Body of pancreas (tissue), 4 donors: ENCODE data around the gene S100A12. TPM values are rescaled to one million over a fixed set of nuclear protein-coding genes. Genes with fewer than 3 reads are reported as not detected.

Source experiments
- ATAC-seq: fragments of 150-250 bp; one replicate; pipeline ENCODE4 v1.9.1; 2016
- DNase-seq, 4 donors: peaks; one replicate each; pipeline ENCODE4 v3.0.0-alpha.2; 2019
- H3K27ac ChIP-seq, 4 donors: fragments of 200-600 bp; sonication (generic); 1 replicate in 3 of 4; 2 replicates in 1 of 4; pipeline versions ENCODE4 v1.5.1 to v1.6.1; 2016 to 2019; ENCODE audit warnings: mild to moderate bottlenecking in 1 of 4, mixed read lengths in 1 of 4, moderate library complexity in 1 of 4
- H3K27me3 ChIP-seq, 2 donors: fragments of 200-600 bp; sonication (generic); one replicate each; pipeline ENCODE4 v1.6.0; 2016; ENCODE audit warnings: mild to moderate bottlenecking in 1 of 2
- H3K36me3 ChIP-seq, 2 donors: fragments of 200-600 bp; sonication (generic); replicated peaks in 1 of 2; 2 replicates each; pipeline ENCODE4 v1.5.1; 2016; ENCODE audit warnings: low read depth in 2 of 2; ENCODE audit not compliant: insufficient read depth in 1 of 2
- H3K4me1 ChIP-seq: fragments of 200-600 bp; sonication (generic); one replicate; pipeline ENCODE4 v1.6.0; 2016
- H3K4me3 ChIP-seq, 2 donors: fragments of 200-600 bp; sonication (generic); 1 replicate in 1 of 2; 2 replicates in 1 of 2; pipeline ENCODE4 v1.5.1; 2016 to 2019
- H3K9me3 ChIP-seq, 3 donors: fragments of 200-600 bp; sonication (generic); 1 replicate in 2 of 3; 2 replicates in 1 of 3; pipeline ENCODE4 v1.5.1; 2016
- CTCF ChIP-seq, 7 experiments: fragments of 450-650 bp in 4 of 7; fragments of 200-600 bp in 3 of 7; sonication (generic) in 3 of 7; IDR thresholded peaks; one replicate each; pipeline ENCODE4 v1.5.1; 2016 to 2019; ENCODE audit warnings: antibody characterized with exemption in 7 of 7
- POLR2A ChIP-seq, 3 donors: fragments of 450-650 bp; IDR thresholded peaks; one replicate each; pipeline ENCODE4 v1.6.1; 2016; ENCODE audit warnings: antibody characterized with exemption in 3 of 3, mild to moderate bottlenecking in 2 of 3
- WGBS, 2 donors: methylation state at CpG; one replicate each; pipeline ENCODE4 v1.1.5; 2017; 5-methylcytosine and 5-hydroxymethylcytosine counted together
- intact Hi-C: fragments of 100-400 bp; cut with DNase I; formaldehyde crosslinking; loops from one replicate; pipeline ENCODE4 v1.15.1; 2023
- total RNA-seq, 2 donors: library from RNA; depleted of rRNA; stranded (reverse); fragments of >200 nt; gene quantifications; one replicate each; pipeline ENCODE4 v1.1.0, GENCODE V29; 2016

The S100A12 gene
- total RNA-seq, 2 donors from 2014 or later = not detected

- H3K27ac ChIP-seq = no peak overlapping the region
- H3K36me3 ChIP-seq = no peaks in the 10 kb centered on the region
- ATAC-seq (no peak), DNase-seq (no peak)
- no peaks in the 10 kb centered on the region for H3K27me3 ChIP-seq
- TF ChIP-seq POLR2A (IDR thresholded peaks at IDR 0.05) (no peak), CTCF (IDR thresholded peaks at IDR 0.05) (no peak)
- H3K4me3 ChIP-seq = no peak overlapping the region
- H3K4me1 ChIP-seq = no peaks in the 10 kb centered on the region
- intact Hi-C loops = no loop called here
- WGBS, 2 donors = 60 to 63% methylated on average over 6 of the region's 6 CpGs
- no peaks in the 10 kb centered on the region for H3K9me3 ChIP-seq
These were observed 20.4 kb upstream of the S100A12 start for GRCh38 chr1:153395776-153396175.

- H3K27me3 ChIP-seq = no peaks in the 10 kb centered on the region
- ATAC-seq (no peak), DNase-seq (no peak)
- no peaks in the 10 kb centered on the region for H3K36me3 ChIP-seq
- intact Hi-C loops = no loop called here
- no peak overlapping the region for H3K4me3 ChIP-seq
- no peak overlapping the region for H3K27ac ChIP-seq
- no peaks in the 10 kb centered on the region for H3K4me1 ChIP-seq
- no peak for TF ChIP-seq CTCF (IDR thresholded peaks at IDR 0.05)
- no peak for TF ChIP-seq POLR2A (IDR thresholded peaks at IDR 0.05)
- WGBS, 2 donors = 48 to 60% methylated on average over 7 of the region's 7 CpGs
- H3K9me3 ChIP-seq = no peaks in the 10 kb centered on the region
These were observed 19.8 kb upstream of the S100A12 start for GRCh38 chr1:153395136-153395685.

GRCh38 chr1:153394391-153394790 is 19.0 kb upstream of the S100A12 start:
- 61 to 63% methylated on average over 4 to 5 of the region's 5 CpGs for WGBS, 2 donors
- no peak overlapping the region for H3K4me3 ChIP-seq
- intact Hi-C loops = no loop called here
- no peak for DNase-seq
- no peaks in the 10 kb centered on the region for H3K27me3 ChIP-seq
- H3K9me3 ChIP-seq = no peaks in the 10 kb centered on the region
- no peak for ATAC-seq
- H3K4me1 ChIP-seq = no peaks in the 10 kb centered on the region
- TF ChIP-seq POLR2A (IDR thresholded peaks at IDR 0.05) (no peak), CTCF (IDR thresholded peaks at IDR 0.05) (no peak)
- H3K36me3 ChIP-seq = no peaks in the 10 kb centered on the region
- no peak overlapping the region for H3K27ac ChIP-seq

GRCh38 chr1:153393926-153394325 is 18.5 kb upstream of the S100A12 start:
- intact Hi-C loops = no loop called here
- 61 to 67% methylated on average over 6 of the region's 6 CpGs for WGBS, 2 donors
- no peaks in the 10 kb centered on the region for H3K9me3 ChIP-seq
- H3K36me3 ChIP-seq = no peaks in the 10 kb centered on the region
- TF ChIP-seq POLR2A (IDR thresholded peaks at IDR 0.05) (no peak), CTCF (IDR thresholded peaks at IDR 0.05) (no peak)
- no peak overlapping the region for H3K4me3 ChIP-seq
- no peak for ATAC-seq
- DNase-seq = no peak
- no peaks in the 10 kb centered on the region for H3K27me3 ChIP-seq
- no peak overlapping the region for H3K27ac ChIP-seq
- no peaks in the 10 kb centered on the region for H3K4me1 ChIP-seq

GRCh38 chr1:153392822-153393221 is 17.4 kb upstream of the S100A12 start:
- no peak for ATAC-seq
- H3K4me1 ChIP-seq = no peaks in the 10 kb centered on the region
- H3K9me3 ChIP-seq = no peaks in the 10 kb centered on the region
- H3K27me3 ChIP-seq = no peaks in the 10 kb centered on the region
- WGBS, 2 donors = 67 to 71% methylated on average over 3 of the region's 3 CpGs
- intact Hi-C loops = no loop called here
- no peak overlapping the region for H3K27ac ChIP-seq
- no peaks in the 10 kb centered on the region for H3K36me3 ChIP-seq
- H3K4me3 ChIP-seq = no peak overlapping the region
- TF ChIP-seq POLR2A (IDR thresholded peaks at IDR 0.05) (no peak), CTCF (IDR thresholded peaks at IDR 0.05) (no peak)
- no peak for DNase-seq
